ENCODE results near the gene STX12.
"Not testable (repeated sequence)": the region's sequence is repeated elsewhere in the genome, so short reads cannot be mapped to it uniquely, and the experiment has no call there.

The STX12 gene

DNA sequence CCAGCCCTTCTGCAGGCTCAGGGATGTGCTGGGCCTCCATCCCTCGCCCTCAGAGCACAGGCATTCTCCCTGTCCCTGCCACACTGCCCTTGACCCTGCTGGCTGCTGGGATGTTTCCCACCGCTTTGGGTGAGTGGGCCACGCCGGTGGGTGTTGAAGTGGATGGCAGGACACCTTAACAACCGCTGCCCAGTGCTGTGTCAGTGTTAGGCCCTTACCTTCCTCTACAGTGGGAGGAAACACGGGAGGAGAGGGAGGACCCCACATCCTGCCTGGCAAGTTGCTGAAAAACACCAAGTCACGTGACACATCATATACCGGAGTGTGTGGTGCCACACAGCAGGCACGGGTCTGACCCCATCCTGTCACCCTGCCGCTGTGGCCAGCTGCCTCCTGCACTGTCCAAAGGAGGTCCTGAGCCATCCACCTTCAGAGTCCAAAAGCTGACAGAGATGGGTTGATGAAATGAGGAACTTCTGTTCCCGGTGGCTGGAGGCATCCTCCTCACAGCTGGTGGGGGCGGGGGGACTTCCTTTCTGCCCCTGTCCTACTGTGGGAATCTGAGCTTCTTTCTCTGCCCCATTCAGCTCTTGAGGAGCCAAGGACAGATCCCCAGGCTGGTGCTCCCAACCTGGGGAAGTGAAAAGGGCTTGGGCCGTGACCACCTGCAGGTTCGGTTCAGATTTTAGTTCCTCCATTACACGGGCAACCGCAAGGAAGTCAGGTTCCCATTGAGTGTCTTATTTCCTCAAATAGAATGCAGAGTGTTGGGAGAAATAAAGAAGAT is 96.1 kb downstream of the STX12 start:
- no peak for DNase-seq (ENCODE audit: low spot score)

DNA sequence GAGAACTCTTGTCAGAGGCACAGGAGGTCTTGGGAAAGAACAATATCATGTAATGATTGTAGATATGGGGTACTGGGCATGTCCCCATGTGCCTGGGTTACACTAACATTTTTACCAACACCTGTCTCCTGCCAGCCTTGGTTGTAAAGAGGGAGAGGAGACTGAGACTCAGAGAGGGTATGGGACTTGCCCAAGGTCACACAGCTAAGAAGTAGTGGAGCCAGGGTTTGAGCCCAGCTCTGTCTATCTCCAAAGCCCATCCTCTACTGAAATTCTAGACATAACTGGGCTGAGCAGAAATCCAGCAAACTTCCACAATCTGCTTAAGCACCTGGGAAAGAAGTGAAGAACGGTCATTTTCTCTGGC is 96.7 kb downstream of the STX12 start:
- DNase-seq (ENCODE audit: low spot score): no peak

GRCh38 chr1:27871076-27871475 is 98.1 kb downstream of the STX12 start:
- DNase-seq (ENCODE audit: low spot score): not testable (repeated sequence)

- peak; percentile 17 for DNase-seq (ENCODE audit: low spot score)
These were observed 99.2 kb downstream of the STX12 start, which contains the start of gene THEMIS2 for GRCh38 chr1:27872059-27872801. THEMIS2 (plus strand) TSS chr1:27872544; CDS start chr1:27872572, 28 bp downstream.

DNA sequence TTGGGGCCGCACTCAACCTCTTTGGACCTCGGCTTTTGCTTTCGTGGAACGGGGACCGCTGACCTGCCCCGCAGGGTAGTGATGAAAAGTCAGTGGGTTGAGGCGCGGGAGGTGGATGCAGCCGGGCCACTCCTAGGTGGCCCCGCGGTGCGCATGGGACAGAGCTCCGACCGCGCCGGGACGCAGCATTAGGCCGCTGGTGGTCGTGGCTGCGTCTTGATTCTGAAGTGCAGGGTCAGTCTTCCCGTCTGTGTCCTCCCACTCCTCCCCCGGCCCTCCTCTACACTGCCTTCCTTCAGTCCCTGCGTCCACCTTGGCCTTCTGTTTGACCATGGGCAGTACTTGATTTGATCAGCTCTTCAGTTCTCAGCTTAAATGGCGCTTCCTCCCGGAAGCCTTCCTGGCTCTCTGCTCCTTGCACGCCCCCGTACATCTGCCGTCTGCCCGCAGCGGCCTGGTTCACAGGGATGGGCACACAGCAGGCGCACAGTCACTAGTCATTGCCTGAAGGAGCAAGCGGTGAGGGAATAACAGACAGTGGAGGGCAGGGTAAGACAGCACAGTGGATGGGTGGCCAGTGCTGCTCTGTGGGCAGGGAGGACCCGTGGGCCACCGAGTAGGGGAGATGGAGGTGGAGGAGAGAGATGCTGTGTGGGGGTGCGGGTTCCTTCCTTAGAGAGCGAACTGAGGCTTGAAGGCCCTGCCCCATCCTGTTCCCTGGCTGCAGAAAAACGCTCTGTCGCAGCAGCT is 100.0 kb downstream of the STX12 start:
- peak; percentile 7 for DNase-seq (ENCODE audit: low spot score)

DNA sequence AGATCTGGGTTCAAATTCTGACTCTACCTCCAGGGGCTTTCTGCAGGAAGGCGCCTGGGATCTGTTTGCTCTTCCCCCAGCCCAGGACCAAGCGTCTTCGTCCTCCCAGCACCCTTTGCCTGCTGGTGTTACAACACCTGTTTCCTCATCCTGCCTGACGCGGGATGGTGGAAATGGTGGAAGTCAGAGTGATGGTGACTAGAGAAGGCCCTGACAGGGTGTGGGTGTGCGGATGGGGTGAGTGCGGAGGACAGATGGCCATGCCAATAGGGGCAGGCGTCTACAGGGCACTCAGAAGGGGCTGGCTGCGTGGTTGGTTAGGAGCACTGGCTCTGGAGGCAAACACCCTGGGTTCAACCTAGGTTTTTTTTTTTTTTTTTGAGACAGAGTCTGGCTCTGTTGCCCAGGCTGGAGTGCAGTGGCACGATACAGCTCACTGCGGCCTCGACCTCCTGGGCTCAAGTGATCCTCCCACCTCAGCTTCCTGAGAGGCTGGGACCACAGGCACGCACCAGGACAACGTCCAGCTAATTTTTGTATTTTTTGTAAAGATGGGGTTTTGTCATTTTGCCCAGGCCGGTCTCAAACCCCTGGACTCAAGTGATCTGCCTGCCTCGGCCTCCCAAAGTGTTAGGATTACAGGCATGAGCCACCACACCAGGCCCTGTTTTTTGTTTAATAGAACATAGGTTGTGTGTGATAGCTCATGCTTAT is 100.8 kb downstream of the STX12 start:
- DNase-seq (ENCODE audit: low spot score): no peak
